ENCODE results near the gene KLHDC1.
"Not testable (repeated sequence)": the region's sequence is repeated elsewhere in the genome, so short reads cannot be mapped to it uniquely, and the experiment has no call there.

KLHDC1 gene

GRCh38 chr14:49766839-49767238, 73.9 kb downstream of the KLHDC1 start:
- peak overlapping the region; percentile 100 for H3K27ac Mint-ChIP-seq
- no peaks in the 10 kb centered on the region for H3K9me3 Mint-ChIP-seq
- no peaks in the 10 kb centered on the region for H3K36me3 Mint-ChIP-seq (ENCODE audit: low read depth)
- no peaks in the 10 kb centered on the region for H3K27me3 Mint-ChIP-seq
- peaks cover 33% of the 10 kb centered on the region for H3K4me1 Mint-ChIP-seq (ENCODE audit: low read depth)
- peak overlapping the region; percentile 97 for H3K4me3 Mint-ChIP-seq

GRCh38 chr14:49767270-49767570, 74.3 kb downstream of the KLHDC1 start:
- Mint-ChIP-seq H3K4me3 (peak overlapping the region; percentile 97), H3K27me3 (no peaks in the 10 kb centered on the region), H3K36me3 (ENCODE audit: low read depth) (no peaks in the 10 kb centered on the region), H3K4me1 (ENCODE audit: low read depth) (peaks cover 33% of the 10 kb centered on the region), H3K27ac (peak overlapping the region; percentile 100), H3K9me3 (no peaks in the 10 kb centered on the region)

DNA sequence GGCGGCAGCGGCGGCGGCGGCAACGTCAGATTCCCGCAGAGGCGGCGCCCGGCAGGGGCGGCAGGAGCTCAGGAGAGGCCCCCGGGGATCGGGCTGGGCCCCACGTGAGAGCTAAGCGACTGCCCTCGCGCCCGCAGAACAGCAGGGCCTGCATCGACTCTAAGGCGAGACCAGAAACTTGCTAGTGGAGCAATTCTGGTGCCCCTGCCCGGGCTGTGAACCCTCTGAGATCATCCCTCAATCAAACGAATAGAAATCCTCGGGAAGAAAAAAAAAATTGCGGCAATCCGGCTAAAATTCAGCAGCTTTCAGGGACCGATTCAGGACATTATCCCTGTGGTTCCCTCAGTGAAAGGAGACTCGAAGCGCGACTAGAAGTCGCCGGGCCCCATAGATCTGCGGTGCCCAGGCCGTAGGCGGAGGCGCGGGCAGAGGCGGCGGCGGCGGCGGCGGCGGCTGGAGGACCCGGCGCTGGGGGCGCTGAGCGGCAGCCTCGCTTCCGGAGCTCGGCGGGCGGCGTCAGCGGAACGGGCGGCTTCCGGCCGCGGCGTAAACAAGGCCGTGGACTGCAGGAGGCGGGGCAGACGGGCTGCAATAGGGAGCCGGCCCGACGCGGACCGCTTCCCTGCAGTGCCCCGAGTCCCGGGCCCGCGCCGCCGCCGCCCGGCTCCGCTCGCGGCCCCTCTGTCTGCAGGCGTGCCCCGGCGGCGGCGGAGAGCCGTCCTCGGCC, 74.8 kb downstream of the KLHDC1 start, which contains the start of gene KLHDC2:
Gene KLHDC2, plus strand, starts transcription at position 583 of the 730 bp plus-strand sequence. CDS start 316 bp downstream, outside the sequence.
- Mint-ChIP-seq H3K27ac (peak within 1 kb of the TSS; percentile 100), H3K9me3 (no peaks in the 10 kb centered on the region), H3K36me3 (ENCODE audit: low read depth) (no peaks in the 10 kb centered on the region), H3K27me3 (no peaks in the 10 kb centered on the region), H3K4me3 (peak within 1 kb of the TSS; percentile 97), H3K4me1 (ENCODE audit: low read depth) (peaks cover 33% of the 10 kb centered on the region)

DNA sequence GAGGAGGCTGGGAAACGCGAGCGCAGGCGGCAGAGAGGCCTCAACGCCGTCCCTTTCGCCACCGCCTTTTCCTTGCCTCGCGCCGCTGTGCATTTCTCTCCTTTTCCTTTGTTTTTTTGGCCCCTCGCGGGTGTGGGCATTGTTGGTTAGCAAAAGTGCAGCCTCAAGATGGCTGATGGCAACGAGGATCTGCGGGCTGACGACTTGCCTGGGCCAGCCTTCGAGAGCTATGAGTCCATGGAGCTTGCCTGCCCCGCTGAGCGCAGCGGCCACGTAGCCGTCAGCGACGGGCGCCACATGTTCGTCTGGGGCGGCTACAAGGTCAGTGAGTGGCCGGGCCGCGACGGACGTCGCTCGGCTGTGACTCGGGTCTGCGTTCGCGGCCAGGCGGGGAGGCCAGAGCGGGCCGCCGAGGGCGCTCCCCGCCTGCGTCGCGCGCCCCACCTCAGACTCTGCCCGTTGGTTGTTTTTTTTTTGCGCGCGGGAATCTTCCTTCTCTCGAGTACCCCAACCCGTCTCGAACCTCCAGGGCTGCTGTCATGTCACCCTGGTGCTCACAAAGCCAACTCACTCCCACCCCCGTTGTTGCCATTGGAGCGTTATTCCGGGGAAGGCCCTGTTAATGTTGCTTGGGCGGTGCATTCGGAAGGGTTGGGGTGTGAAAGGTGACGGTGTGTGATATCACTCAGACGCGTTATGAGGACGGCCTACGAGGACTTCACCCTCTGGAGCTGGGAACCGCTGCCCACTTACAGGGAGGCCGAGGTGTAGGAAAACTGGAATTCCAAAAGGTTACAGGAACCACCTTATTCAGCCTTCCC, 75.6 kb downstream of the KLHDC1 start:
- Mint-ChIP-seq H3K9me3 (no peaks in the 10 kb centered on the region), H3K36me3 (ENCODE audit: low read depth) (no peaks in the 10 kb centered on the region), H3K4me1 (ENCODE audit: low read depth) (peaks cover 33% of the 10 kb centered on the region), H3K4me3 (peak overlapping the region; percentile 97), H3K27ac (peak overlapping the region; percentile 99), H3K27me3 (no peaks in the 10 kb centered on the region)

- Mint-ChIP-seq H3K27me3 (no peaks in the 10 kb centered on the region), H3K27ac (peak overlapping the region; percentile 99), H3K36me3 (ENCODE audit: low read depth) (peaks cover 4% of the 10 kb centered on the region), H3K4me1 (ENCODE audit: low read depth) (peaks cover 33% of the 10 kb centered on the region), H3K4me3 (peak overlapping the region; percentile 97), H3K9me3 (no peaks in the 10 kb centered on the region)
Measured at GRCh38 chr14:49769171-49769570, 76.3 kb downstream of the KLHDC1 start.

- H3K27me3 Mint-ChIP-seq, result no peaks in the 10 kb centered on the region
- H3K4me3 Mint-ChIP-seq, result peak overlapping the region; percentile 97
- no peaks in the 10 kb centered on the region for H3K9me3 Mint-ChIP-seq
- H3K27ac Mint-ChIP-seq, result peak overlapping the region; percentile 99
- H3K4me1 Mint-ChIP-seq (ENCODE audit: low read depth), result peaks cover 33% of the 10 kb centered on the region
- H3K36me3 Mint-ChIP-seq (ENCODE audit: low read depth), result peaks cover 9% of the 10 kb centered on the region
Measured at GRCh38 chr14:49769581-49770211, 76.8 kb downstream of the KLHDC1 start.

- Mint-ChIP-seq H3K9me3 (no peaks in the 10 kb centered on the region), H3K4me1 (ENCODE audit: low read depth) (peaks cover 35% of the 10 kb centered on the region), H3K27ac (peak overlapping the region; percentile 55), H3K4me3 (peak overlapping the region; percentile 32), H3K36me3 (ENCODE audit: low read depth) (peaks cover 15% of the 10 kb centered on the region), H3K27me3 (no peaks in the 10 kb centered on the region)
Measured at GRCh38 chr14:49770212-49770817, 77.4 kb downstream of the KLHDC1 start.

DNA sequence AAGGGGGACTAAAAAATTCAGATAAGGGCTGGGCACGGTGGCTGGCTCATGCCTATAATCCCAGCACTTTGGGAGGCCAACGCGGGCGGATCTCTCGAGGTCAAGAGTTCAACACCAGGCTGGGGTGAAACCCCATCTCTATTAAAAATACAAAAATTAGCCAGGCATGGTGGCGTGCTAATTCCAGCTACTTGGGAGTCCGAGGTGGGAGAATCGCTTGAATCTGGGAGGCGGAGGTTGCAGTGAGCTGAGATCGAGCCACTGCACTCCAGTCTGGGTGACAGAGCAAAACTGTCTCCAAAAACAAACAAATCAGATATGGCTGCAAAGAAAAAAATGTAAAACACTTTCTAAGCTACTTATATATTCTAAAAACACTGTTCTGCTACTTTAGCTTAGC, 78.8 kb downstream of the KLHDC1 start:
- not testable (repeated sequence) for H3K27me3 Mint-ChIP-seq, H3K9me3 Mint-ChIP-seq, H3K4me3 Mint-ChIP-seq, H3K27ac Mint-ChIP-seq
- H3K4me1 Mint-ChIP-seq (ENCODE audit: low read depth), result peaks cover 34% of the 10 kb centered on the region
- peaks cover 23% of the 10 kb centered on the region for H3K36me3 Mint-ChIP-seq (ENCODE audit: low read depth)

- Mint-ChIP-seq H3K27ac (no peak overlapping the region), H3K4me1 (ENCODE audit: low read depth) (peaks cover 21% of the 10 kb centered on the region), H3K36me3 (ENCODE audit: low read depth) (peaks cover 39% of the 10 kb centered on the region), H3K27me3 (no peaks in the 10 kb centered on the region), H3K4me3 (no peak overlapping the region), H3K9me3 (no peaks in the 10 kb centered on the region)
Measured at GRCh38 chr14:49774106-49774505, 81.2 kb downstream of the KLHDC1 start.

- Mint-ChIP-seq H3K36me3 (ENCODE audit: low read depth) (peaks cover 77% of the 10 kb centered on the region), H3K4me1 (ENCODE audit: low read depth) (peaks cover 3% of the 10 kb centered on the region), H3K9me3 (no peaks in the 10 kb centered on the region), H3K27me3 (no peaks in the 10 kb centered on the region), H3K27ac (no peak overlapping the region), H3K4me3 (no peak overlapping the region)
Measured at GRCh38 chr14:49778421-49778820, 85.5 kb downstream of the KLHDC1 start.

DNA sequence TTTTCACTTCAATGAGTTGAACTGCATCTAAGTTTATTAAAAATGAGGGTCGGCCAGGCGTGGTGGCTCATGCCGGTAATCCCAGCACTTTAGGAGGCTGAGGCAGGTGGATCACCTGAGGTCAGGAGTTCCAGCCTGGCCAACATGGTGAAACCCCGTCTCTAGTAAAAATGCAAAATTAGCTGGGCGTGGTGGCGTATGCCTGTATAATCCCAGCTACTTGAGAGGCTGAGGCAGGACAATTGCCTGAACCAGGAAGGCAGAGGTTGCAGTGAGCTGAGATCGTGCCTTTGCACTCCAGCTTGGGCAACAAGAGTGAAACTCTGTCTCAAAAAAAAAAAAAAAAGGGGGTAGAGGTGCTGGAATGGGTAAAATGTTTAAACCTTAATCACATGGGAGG, 88.1 kb downstream of the KLHDC1 start:
- peaks cover 83% of the 10 kb centered on the region for H3K36me3 Mint-ChIP-seq (ENCODE audit: low read depth)
- not testable (repeated sequence) for H3K4me3 Mint-ChIP-seq; H3K27ac Mint-ChIP-seq; H3K27me3 Mint-ChIP-seq; H3K9me3 Mint-ChIP-seq; H3K4me1 Mint-ChIP-seq (ENCODE audit: low read depth)

- peaks cover 83% of the 10 kb centered on the region for H3K36me3 Mint-ChIP-seq (ENCODE audit: low read depth)
- H3K4me3 Mint-ChIP-seq, result no peak overlapping the region
- no peak overlapping the region for H3K27ac Mint-ChIP-seq
- no peaks in the 10 kb centered on the region for H3K4me1 Mint-ChIP-seq (ENCODE audit: low read depth)
- H3K9me3 Mint-ChIP-seq, result no peaks in the 10 kb centered on the region
- no peaks in the 10 kb centered on the region for H3K27me3 Mint-ChIP-seq
Measured at GRCh38 chr14:49783394-49784014, 90.6 kb downstream of the KLHDC1 start.

- H3K27ac Mint-ChIP-seq, result no peak overlapping the region
- no peak overlapping the region for H3K4me3 Mint-ChIP-seq
- H3K27me3 Mint-ChIP-seq, result no peaks in the 10 kb centered on the region
- no peaks in the 10 kb centered on the region for H3K4me1 Mint-ChIP-seq (ENCODE audit: low read depth)
- no peaks in the 10 kb centered on the region for H3K9me3 Mint-ChIP-seq
- peaks cover 87% of the 10 kb centered on the region for H3K36me3 Mint-ChIP-seq (ENCODE audit: low read depth)
Measured at GRCh38 chr14:49786315-49786714, 93.4 kb downstream of the KLHDC1 start.

GRCh38 chr14:49792618-49793017, 99.7 kb downstream of the KLHDC1 start:
- H3K4me1 Mint-ChIP-seq (ENCODE audit: low read depth), result no peaks in the 10 kb centered on the region
- no peak overlapping the region for H3K27ac Mint-ChIP-seq
- H3K4me3 Mint-ChIP-seq, result no peak overlapping the region
- H3K36me3 Mint-ChIP-seq (ENCODE audit: low read depth), result peaks cover 86% of the 10 kb centered on the region
- H3K27me3 Mint-ChIP-seq, result no peaks in the 10 kb centered on the region
- H3K9me3 Mint-ChIP-seq, result no peaks in the 10 kb centered on the region
